ENCODE results near the gene TBC1D5.

The TBC1D5 gene

GRCh38 chr3:17192995-17193394 lies 549.4 kb downstream of the TBC1D5 start:
- H3K27ac ChIP-seq: no peak overlapping the region
- no peak for TF ChIP-seq ZFX (IDR thresholded peaks at IDR 0.05)
- no peak for TF ChIP-seq CTCF (conservative IDR thresholded peaks at IDR 0.05)

- TF ChIP-seq ZFX (IDR thresholded peaks at IDR 0.05) (no peak), CTCF (conservative IDR thresholded peaks at IDR 0.05) (no peak)
- no peak overlapping the region for H3K27ac ChIP-seq
Observed at GRCh38 chr3:17190353-17191078, 551.9 kb downstream of the TBC1D5 start.

GRCh38 chr3:17188378-17188777 lies 554.1 kb downstream of the TBC1D5 start:
- TF ChIP-seq CTCF (conservative IDR thresholded peaks at IDR 0.05): no peak
- TF ChIP-seq ZFX (IDR thresholded peaks at IDR 0.05): no peak
- no peak overlapping the region for H3K27ac ChIP-seq

DNA sequence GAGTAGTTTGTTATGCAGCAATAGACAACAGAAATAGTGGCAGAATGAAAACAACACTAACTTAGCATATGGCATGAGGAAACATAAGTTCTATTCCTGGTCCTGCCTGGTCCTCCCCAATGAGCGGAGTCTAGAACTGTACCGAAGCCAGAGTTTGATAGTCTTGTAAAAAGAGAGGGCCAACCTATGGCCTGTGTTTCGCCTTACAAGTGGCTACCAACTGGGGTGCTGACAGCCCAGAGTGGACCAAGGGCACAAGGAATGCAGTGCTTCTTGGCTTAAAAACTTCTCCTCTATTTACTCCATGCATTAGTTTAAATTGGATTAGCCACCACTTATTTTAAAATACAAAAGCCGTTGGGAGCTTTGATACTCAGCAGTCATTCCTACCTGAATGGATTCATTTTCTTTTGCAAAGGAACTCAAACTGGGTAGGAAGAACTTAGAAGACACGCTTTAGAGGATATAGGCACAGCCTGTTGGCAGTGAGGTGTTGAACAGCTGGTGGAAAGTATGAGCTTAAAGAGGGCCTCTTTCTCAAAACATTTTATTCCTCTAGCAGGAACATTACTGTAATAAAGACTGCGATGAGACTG lies 554.7 kb downstream of the TBC1D5 start:
- no peak for TF ChIP-seq ZFX (IDR thresholded peaks at IDR 0.05)
- TF ChIP-seq CTCF (conservative IDR thresholded peaks at IDR 0.05): no peak
- no peak overlapping the region for H3K27ac ChIP-seq

DNA sequence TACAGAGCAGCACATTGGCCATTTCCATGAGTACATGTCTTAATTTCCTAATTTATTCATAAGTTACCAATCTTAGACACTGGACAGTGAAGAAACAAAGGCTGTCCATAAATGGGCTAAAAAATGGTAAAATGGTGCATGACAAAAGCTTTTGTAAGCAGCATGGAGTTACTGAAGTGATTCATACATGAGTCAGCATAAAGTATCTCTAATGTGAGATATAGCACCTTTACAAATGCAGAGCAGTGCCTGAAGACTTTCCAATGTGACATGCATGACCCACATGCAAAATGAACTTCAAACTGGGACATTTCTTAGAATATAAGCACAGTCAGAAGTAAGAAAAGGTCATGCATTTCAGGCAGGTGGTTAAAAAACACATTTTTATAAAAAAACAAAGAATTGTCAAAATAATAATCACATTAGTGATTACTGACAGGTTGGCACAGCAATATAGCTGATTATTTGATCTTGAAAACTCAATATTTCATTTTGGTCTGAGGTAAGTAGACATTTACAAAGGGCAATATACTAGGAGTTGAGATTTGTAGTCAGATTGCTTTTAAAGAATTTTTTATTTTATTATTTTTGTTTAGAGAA lies 558.4 kb downstream of the TBC1D5 start:
- H3K27ac ChIP-seq: no peak overlapping the region
- no peak for TF ChIP-seq ZFX (IDR thresholded peaks at IDR 0.05)
- TF ChIP-seq CTCF (conservative IDR thresholded peaks at IDR 0.05): no peak

GRCh38 chr3:17182166-17182565 lies 560.3 kb downstream of the TBC1D5 start:
- TF ChIP-seq CTCF (conservative IDR thresholded peaks at IDR 0.05) (no peak), ZFX (IDR thresholded peaks at IDR 0.05) (no peak)
- H3K27ac ChIP-seq: no peak overlapping the region

- TF ChIP-seq CTCF (conservative IDR thresholded peaks at IDR 0.05): no peak
- no peak for TF ChIP-seq ZFX (IDR thresholded peaks at IDR 0.05)
- H3K27ac ChIP-seq: no peak overlapping the region
Observed at GRCh38 chr3:17181413-17181907, 561.0 kb downstream of the TBC1D5 start.
